D721Med (cell line): ENCODE measurements around the gene AGXT.

Experiments used
- DNase-seq: peaks from one replicate; pipeline ENCODE4 v3.0.0; 2011; ENCODE audit warnings: low spot score; ENCODE audit not compliant: insufficient read length
- FAIRE-seq: peaks from 2 replicates; lab custom pipeline; 2011; peaks lifted over from hg19 to GRCh38; lab: Jason Lieb, UNC
- TF ChIP-seq, protein P1 (sequence below): IDR thresholded peaks from 2 replicates; pipeline ENCODE4 v1.5.1; 2012; ENCODE audit warnings: mild to moderate bottlenecking, control low read depth; ENCODE audit not compliant: insufficient read depth; ENCODE audit errors: missing control alignments

AGXT gene

DNA sequence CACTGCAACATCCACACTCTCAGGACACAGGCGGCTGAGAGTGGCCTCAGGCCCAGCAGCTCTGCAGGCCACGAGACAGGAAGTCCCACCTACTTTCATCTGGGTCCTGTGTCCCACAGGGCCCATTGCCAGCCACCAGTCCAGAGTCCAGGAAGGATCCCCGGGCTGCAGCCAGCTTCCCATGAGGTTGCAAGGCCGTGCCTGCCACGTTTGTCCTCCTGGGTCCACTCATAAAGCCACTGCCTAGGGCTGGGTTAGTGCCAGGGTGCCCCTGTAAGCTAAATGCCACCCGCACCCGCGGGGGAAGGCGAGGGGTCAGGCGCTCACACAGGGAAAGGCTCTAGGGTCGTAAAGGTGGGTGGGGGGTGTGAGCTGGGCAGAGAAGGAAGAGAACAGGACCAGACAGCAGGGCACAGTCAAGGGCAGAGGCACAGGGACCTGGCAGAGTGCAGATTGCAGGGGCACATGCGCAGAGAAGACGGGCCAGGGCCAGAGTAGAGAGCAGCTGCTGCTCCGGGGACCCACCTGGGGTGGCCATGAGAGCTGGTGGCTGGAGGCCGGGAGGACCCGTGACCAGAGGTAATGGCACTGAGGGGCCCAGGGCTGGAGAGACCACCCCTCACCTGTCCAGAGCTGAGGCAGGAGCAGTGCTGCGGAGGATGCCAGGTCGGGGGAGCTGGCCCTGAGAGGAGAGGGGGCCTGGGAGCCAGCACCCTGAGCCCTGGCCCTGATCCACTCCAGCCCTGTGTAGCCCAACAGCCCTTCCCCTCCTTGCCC is 8.0 kb downstream of the AGXT start:
- TF ChIP-seq, protein P1, sequence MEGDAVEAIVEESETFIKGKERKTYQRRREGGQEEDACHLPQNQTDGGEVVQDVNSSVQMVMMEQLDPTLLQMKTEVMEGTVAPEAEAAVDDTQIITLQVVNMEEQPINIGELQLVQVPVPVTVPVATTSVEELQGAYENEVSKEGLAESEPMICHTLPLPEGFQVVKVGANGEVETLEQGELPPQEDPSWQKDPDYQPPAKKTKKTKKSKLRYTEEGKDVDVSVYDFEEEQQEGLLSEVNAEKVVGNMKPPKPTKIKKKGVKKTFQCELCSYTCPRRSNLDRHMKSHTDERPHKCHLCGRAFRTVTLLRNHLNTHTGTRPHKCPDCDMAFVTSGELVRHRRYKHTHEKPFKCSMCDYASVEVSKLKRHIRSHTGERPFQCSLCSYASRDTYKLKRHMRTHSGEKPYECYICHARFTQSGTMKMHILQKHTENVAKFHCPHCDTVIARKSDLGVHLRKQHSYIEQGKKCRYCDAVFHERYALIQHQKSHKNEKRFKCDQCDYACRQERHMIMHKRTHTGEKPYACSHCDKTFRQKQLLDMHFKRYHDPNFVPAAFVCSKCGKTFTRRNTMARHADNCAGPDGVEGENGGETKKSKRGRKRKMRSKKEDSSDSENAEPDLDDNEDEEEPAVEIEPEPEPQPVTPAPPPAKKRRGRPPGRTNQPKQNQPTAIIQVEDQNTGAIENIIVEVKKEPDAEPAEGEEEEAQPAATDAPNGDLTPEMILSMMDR, result no peak
- no peak for DNase-seq
- FAIRE-seq, result no peak

DNA sequence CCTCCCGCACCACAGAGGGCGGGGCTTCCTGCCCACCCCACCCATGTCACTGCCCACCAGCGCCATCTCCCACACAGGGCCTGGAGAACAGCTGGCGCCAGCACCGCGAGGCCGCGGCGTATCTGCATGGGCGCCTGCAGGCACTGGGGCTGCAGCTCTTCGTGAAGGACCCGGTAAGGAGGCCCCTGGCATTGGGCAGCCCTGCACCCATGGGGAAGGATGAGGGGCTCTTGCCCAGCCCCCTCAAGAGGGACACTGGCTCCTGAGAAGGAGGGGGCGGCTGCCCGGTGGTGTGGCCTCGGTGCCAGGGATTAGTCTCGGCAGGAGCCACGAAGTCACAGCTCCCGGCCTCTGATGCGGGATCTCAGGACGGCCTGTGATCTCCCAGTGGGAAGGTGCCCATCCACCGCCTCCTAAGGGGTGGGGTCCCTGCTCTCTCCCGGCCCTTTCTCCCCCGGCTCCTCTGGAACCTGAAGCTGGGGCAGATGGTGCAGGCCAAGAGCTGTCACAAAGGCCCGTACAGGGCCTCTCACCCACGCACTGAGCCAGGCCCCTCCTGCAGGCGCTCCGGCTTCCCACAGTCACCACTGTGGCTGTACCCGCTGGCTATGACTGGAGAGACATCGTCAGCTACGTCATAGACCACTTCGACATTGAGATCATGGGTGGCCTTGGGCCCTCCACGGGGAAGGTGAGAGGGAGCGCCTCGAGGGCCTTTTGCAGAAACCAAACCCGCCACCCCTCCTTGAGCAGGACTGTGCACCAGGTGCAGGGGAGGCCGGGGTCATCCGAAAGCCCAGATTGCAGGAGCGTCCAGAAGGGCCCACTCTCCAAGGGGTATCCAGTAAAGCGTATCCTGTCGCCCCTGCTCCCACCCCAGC is 9.1 kb downstream of the AGXT start:
- TF ChIP-seq, protein P1, result no peak
- FAIRE-seq (no peak), DNase-seq (no peak)

DNA sequence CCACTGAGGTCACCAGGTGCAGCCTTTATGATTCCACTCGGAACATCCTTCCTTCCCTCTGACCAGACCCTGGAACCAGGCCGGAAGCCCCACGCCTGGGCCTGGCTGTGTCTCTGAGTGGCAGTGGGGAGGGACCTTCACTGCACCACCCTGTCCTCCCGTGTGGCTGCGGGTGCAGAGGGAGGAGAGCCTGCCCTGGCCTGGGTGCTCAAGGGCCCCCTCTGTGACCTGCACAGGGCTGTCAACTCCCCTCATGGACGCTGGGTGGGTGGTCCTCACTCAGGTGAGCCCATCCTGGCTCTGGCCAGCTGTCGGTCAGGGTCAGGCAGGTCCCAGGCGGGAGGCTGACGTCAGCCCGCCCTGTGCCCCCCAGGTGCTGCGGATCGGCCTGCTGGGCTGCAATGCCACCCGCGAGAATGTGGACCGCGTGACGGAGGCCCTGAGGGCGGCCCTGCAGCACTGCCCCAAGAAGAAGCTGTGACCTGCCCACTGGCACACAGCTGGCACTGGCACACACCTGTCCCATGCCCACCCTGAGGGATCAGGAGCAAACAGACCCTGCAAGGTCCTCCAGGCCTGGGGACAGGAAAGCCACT is 9.8 kb downstream of the AGXT start:
- no peak for FAIRE-seq
- no peak for DNase-seq
- TF ChIP-seq, protein P1, result no peak

DNA sequence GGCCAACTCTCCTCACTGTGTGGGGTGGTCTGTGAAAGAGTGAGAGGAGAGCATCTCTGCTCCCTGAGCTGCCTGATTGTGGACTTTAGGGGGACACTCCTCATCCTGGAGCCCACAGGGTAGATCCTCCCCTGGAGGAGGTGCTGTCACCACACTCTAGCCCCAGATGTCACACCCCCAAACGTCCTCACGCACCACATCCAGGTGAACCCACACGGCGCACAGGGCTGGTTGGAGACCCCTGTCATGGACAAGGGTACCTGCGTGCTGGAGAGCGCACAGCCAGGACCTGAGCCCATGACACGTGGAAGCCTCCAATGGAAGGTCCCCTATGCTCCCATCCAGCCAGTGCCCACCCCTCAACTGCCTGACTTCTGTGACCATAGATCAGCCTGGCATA is 10.5 kb downstream of the AGXT start:
- no peak for DNase-seq
- TF ChIP-seq, protein P1, result no peak
- no peak for FAIRE-seq

DNA sequence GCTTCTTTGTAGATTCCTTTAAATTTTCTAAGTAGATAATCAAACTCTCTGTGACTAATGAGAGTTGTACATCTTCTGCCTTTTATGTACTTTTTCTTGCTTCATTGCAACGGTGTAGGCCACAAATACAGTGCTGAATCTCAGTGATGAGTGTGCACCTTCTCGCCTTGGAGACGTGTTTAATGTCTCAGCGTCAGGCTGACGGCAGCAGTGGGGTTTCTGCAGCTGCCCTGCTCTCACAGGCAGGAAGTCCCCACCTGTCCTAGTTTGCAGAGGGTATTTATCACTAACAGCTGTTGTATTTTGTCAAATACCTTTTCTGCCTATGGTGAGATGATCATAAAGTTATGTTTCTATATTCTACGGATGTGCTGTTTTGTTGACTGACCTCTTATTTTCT is 13.3 kb downstream of the AGXT start:
- FAIRE-seq, result no peak
- TF ChIP-seq, protein P1, result no peak

DNA sequence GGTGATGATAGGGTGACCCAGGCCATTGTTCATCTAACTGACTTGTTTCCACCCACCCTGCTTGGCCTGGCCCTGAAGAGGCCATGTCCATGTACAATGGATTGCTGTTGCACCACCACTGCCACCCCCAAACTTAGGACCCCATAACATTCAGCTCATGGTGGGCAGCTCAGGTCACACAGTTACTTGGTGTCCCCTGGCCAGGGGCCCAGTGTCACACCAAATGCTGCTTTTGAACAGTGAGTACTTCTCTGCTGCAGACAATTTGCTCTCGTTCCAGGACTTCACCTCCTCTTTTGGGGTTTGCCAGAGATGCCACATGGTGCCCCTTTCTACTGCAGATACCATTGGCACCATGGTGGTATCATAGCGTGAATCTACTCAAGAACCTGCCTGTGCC is 15.6 kb downstream of the AGXT start:
- no peak for FAIRE-seq
- DNase-seq, result no peak
- TF ChIP-seq, protein P1, result no peak

More for the DNA sequence above, 13.3 kb downstream of the AGXT start:
- no peak for DNase-seq
